Endothelial cell of umbilical vein (primary cell): ENCODE results near the gene APOL4. TPM values are rescaled to one million over a fixed set of nuclear protein-coding genes. Genes with fewer than 3 reads are reported as not detected.

Source experiments
- BruUV-seq: library from RNA; stranded (reverse); fragments of 400-500 nt; replicated peaks from 2 replicates; lab custom pipeline; 2021; lab: Mats Ljungman, UMichigan
- CTCF ChIA-PET: fragments of 300-600, 350-600 bp; sonication (Branson Sonifier 250); formaldehyde crosslinking; loops from one replicate; lab custom pipeline; 2021; ENCODE audit warnings: antibody characterized with exemption, inconsistent platforms; lab: Charles Lee
- POLR2A ChIA-PET: fragments of 300-600, 350-600 bp; sonication (Branson Sonifier 250); formaldehyde crosslinking; loops from one replicate; lab custom pipeline; 2021; ENCODE audit warnings: antibody characterized with exemption, inconsistent platforms; lab: Charles Lee
- DNase-seq: peaks from one replicate; pipeline ENCODE4 v3.0.0-alpha.2; 2011; ENCODE audit warnings: low read depth, low spot score
- FAIRE-seq: peaks from 2 replicates; lab custom pipeline; 2011; peaks lifted over from hg19 to GRCh38; lab: Jason Lieb, UNC
- H2AFZ ChIP-seq: 2 replicates; pipeline ENCODE4 v1.6.0; 2012; ENCODE audit warnings: low read depth, low read length, control low read depth, inconsistent platforms
- H3K27ac ChIP-seq: 2 replicates; pipeline ENCODE4 v1.5.1; 2011; ENCODE audit warnings: low read depth, mild to moderate bottlenecking, control low read depth, low read length, moderate library complexity; ENCODE audit not compliant: insufficient read depth
- H3K27me3 ChIP-seq, 2 experiments: 2 replicates each; pipeline versions ENCODE4 v1.6.0 to v1.6.1; 2011; ENCODE audit warnings: low read length in 2 of 2, mixed read lengths in 1 of 2; ENCODE audit not compliant: control insufficient read depth in 2 of 2, insufficient read depth in 2 of 2
- H3K36me3 ChIP-seq, 2 experiments: 2 replicates in 1 of 2; 3 replicates in 1 of 2; pipeline ENCODE4 v1.5.1; 2011; ENCODE audit warnings: low read length in 2 of 2, mild to moderate bottlenecking in 1 of 2, moderate library complexity in 1 of 2; ENCODE audit not compliant: control insufficient read depth in 2 of 2, insufficient read depth in 2 of 2; ENCODE audit errors: extremely low read depth in 1 of 2
- H3K4me1 ChIP-seq: 3 replicates; pipeline ENCODE4 v1.5.1; 2011; ENCODE audit warnings: mild to moderate bottlenecking, low read length; ENCODE audit not compliant: control insufficient read depth, insufficient read depth; ENCODE audit errors: extremely low read depth
- H3K4me2 ChIP-seq: 2 replicates; pipeline ENCODE4 v1.6.1; 2011; ENCODE audit warnings: low read length, control low read depth, mixed read lengths; ENCODE audit not compliant: insufficient read depth
- H3K4me3 ChIP-seq, 3 experiments: fragments of 200-600 bp in 1 of 3; sonication (generic), shearing (Covaris generic) in 1 of 3; replicated peaks in 1 of 3; 2 replicates each; pipeline ENCODE4 v1.5.1; 2011 to 2016; ENCODE audit warnings: control low read depth in 3 of 3, low read length in 3 of 3, mild to moderate bottlenecking in 2 of 3, inconsistent platforms in 1 of 3, low read depth in 1 of 3, moderate library complexity in 1 of 3; ENCODE audit not compliant: insufficient read depth in 1 of 3
- H3K79me2 ChIP-seq: 2 replicates; pipeline ENCODE4 v1.6.0; 2012; ENCODE audit warnings: low read length, inconsistent platforms; ENCODE audit not compliant: control insufficient read depth, insufficient read depth
- H3K9ac ChIP-seq: replicated peaks from 2 replicates; pipeline ENCODE3; 2011; ENCODE audit warnings: low read length, control low read depth; ENCODE audit not compliant: insufficient read depth; ENCODE audit errors: extremely low read depth
- H3K9me1 ChIP-seq: replicated peaks from 3 replicates; pipeline ENCODE4 v1.6.0; 2011; ENCODE audit warnings: mild to moderate bottlenecking, low read length; ENCODE audit not compliant: control insufficient read depth, insufficient read depth; ENCODE audit errors: extremely low read depth
- H3K9me3 ChIP-seq: replicated peaks from 2 replicates; pipeline ENCODE4 v1.5.1; 2012; ENCODE audit warnings: low read length, inconsistent platforms; ENCODE audit not compliant: control insufficient read depth, insufficient read depth
- H4K20me1 ChIP-seq: replicated peaks from 2 replicates; pipeline ENCODE3; 2011; ENCODE audit warnings: mild to moderate bottlenecking, low read length; ENCODE audit not compliant: control insufficient read depth, insufficient read depth; ENCODE audit errors: extremely low read depth
- EZH2 ChIP-seq: IDR thresholded peaks from 2 replicates; pipeline ENCODE4 v1.6.1; 2012; ENCODE audit warnings: borderline replicate concordance, low read depth, mild to moderate bottlenecking, moderate library complexity, low read length, inconsistent platforms; ENCODE audit not compliant: severe bottlenecking
- FOS ChIP-seq: IDR thresholded peaks from 2 replicates; pipeline ENCODE4 v1.6.1; 2011; ENCODE audit warnings: mild to moderate bottlenecking, low read length, moderate library complexity, borderline replicate concordance; ENCODE audit not compliant: insufficient read depth
- GATA2 ChIP-seq: IDR thresholded peaks from 2 replicates; pipeline ENCODE4 v1.7.0; 2011; ENCODE audit warnings: low read depth, mild to moderate bottlenecking, moderate library complexity, mixed read lengths, low read length; ENCODE audit not compliant: insufficient read length, insufficient read depth
- JUN ChIP-seq: IDR thresholded peaks from 2 replicates; pipeline ENCODE4 v1.6.1; 2011; ENCODE audit warnings: borderline replicate concordance, low read depth; ENCODE audit not compliant: insufficient read length, insufficient read depth
- MYC ChIP-seq: IDR thresholded peaks from one replicate; pipeline ENCODE4 v1.6.1; 2011; ENCODE audit warnings: mild to moderate bottlenecking, low read depth, low read length
- POLR2A ChIP-seq: IDR thresholded peaks from 2 replicates; pipeline ENCODE4 v1.6.1; 2012; ENCODE audit warnings: low read depth, mild to moderate bottlenecking, control low read depth, low read length
- POLR2AphosphoS5 ChIP-seq: IDR thresholded peaks from 2 replicates; pipeline ENCODE4 v1.6.1; 2012; ENCODE audit warnings: low read depth, mild to moderate bottlenecking, control low read depth, low read length, moderate library complexity; ENCODE audit not compliant: insufficient read depth
- dilution Hi-C: fragments of 300-500 bp; cut with MboI; formaldehyde crosslinking; loops from one replicate; pipeline ENCODE4 v1.15.0; 2019; ENCODE audit warnings: low sequenced_read_pairs; ENCODE audit not compliant: extremely low pct_ligation_motif_present
- intact Hi-C: fragments of 100-400 bp; cut with micrococcal nuclease; formaldehyde crosslinking; loops from one replicate; pipeline ENCODE4 v1.10.0; 2022
- polyA plus RNA-seq, 4 experiments: library from polyadenylated mRNA; depleted of rRNA in 3 of 4; stranded (reverse) in 3 of 4; unstranded in 1 of 4; fragments of >200 nt; gene quantifications; 2 replicates each; pipeline versions ENCODE4 v1.2.1 to v1.2.3, GENCODE V29; 2011 to 2012; ENCODE audit warnings: missing spikeins in 1 of 4
- total RNA-seq: library from RNA; stranded (reverse); gene quantifications from 2 replicates; pipeline ENCODE4 v1.2.3, GENCODE V29; 2021
- TF ChIP-seq, protein P1 (sequence below): IDR thresholded peaks from 2 replicates; pipeline ENCODE4 v1.6.1; 2011; ENCODE audit not compliant: insufficient read depth, insufficient read length
- TF ChIP-seq, protein P2 (sequence below), 2 donors: IDR thresholded peaks; 1 replicate in 1 of 2; 2 replicates in 1 of 2; pipeline ENCODE4 v1.5.1; 2011; ENCODE audit warnings: low read length in 2 of 2, mild to moderate bottlenecking in 2 of 2, moderate library complexity in 2 of 2, control low read depth in 1 of 2, inconsistent platforms in 1 of 2, low read depth in 1 of 2; ENCODE audit not compliant: insufficient read depth in 1 of 2; ENCODE audit errors: extremely low read depth in 1 of 2

The APOL4 gene
- total and polyA plus RNA-seq, 2 donors (not counting 3 experiments of a cell fraction or from before 2014, with no cell fraction given) = 0.33 to 0.97 TPM

DNA sequence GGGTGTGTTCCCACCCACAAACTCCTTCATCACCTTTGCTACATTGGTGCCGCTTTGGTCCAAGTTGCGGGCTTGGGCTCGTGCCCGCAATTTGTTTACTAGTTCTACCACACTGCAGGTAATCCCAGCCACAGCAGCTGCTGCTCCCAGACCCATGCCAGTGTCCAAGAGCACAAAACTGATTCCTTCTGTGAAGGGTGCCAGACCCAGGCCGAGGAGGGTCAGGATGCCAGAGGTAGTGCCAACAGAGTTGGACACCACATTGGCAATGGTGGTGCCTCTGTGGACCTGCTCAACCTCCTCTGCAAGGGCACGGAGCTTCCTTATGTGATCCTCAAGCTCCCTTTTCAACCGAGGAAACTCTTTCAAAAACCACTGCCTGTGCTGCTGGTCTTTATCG lies 26.2 kb upstream of the APOL4 start:
- Histone ChIP-seq H3K27me3 (no peaks in the 10 kb centered on the region), H3K9me1 (no peaks in the 10 kb centered on the region), H3K36me3 (peaks cover 11 to 24% of the 10 kb centered on the region in 2 experiments), H3K4me3 (no peak overlapping the region), H3K4me1 (no peaks in the 10 kb centered on the region), H3K9me3 (no peaks in the 10 kb centered on the region), H3K79me2 (no peaks in the 10 kb centered on the region), H3K4me2 (no peak overlapping the region), H4K20me1 (no peaks in the 10 kb centered on the region), H3K27ac (no peak overlapping the region), H3K9ac (no peak overlapping the region), H2AFZ (no peak overlapping the region)
- DNase-seq = no peak
- POLR2A ChIA-PET = no interaction called here
- dilution Hi-C loops (no loop called here), intact Hi-C loops (no loop called here)
- BruUV-seq = no TSS peak
- no peak for FAIRE-seq
- TF ChIP-seq POLR2AphosphoS5 (no peak), EZH2 (no peak), MYC (no peak), GATA2 (no peak), JUN (no peak), POLR2A (no peak), FOS (no peak)
- TF ChIP-seq, protein P1, sequence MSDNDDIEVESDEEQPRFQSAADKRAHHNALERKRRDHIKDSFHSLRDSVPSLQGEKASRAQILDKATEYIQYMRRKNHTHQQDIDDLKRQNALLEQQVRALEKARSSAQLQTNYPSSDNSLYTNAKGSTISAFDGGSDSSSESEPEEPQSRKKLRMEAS = no peak
- TF ChIP-seq, protein P2, sequence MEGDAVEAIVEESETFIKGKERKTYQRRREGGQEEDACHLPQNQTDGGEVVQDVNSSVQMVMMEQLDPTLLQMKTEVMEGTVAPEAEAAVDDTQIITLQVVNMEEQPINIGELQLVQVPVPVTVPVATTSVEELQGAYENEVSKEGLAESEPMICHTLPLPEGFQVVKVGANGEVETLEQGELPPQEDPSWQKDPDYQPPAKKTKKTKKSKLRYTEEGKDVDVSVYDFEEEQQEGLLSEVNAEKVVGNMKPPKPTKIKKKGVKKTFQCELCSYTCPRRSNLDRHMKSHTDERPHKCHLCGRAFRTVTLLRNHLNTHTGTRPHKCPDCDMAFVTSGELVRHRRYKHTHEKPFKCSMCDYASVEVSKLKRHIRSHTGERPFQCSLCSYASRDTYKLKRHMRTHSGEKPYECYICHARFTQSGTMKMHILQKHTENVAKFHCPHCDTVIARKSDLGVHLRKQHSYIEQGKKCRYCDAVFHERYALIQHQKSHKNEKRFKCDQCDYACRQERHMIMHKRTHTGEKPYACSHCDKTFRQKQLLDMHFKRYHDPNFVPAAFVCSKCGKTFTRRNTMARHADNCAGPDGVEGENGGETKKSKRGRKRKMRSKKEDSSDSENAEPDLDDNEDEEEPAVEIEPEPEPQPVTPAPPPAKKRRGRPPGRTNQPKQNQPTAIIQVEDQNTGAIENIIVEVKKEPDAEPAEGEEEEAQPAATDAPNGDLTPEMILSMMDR (IDR thresholded peaks at IDR 0.05; ENCODE audit: extremely low read depth in 1 of 2, insufficient read depth in 1 of 2, low read depth in 1 of 2, low read length in 2 of 2) = no peak
- CTCF ChIA-PET = interaction anchor here (1.1 to 1.9 kb wide), 3 partner anchors 11 to 16 kb away, joined by 3 to 10 read pairs (median 3); partner anchors contain the start of gene APOL2
